WTC11 (cell line): ENCODE data around the gene NEK7. TPM values are rescaled to one million over a fixed set of nuclear protein-coding genes. Genes with fewer than 3 reads are reported as not detected.

Experiments used
- ATAC-seq: fragments of 200-7000 bp; cut with Tn5 transposase; 2 replicates; pipeline ENCODE4 v1.10.0; 2021; ENCODE audit warnings: mild to moderate bottlenecking, moderate library complexity
- CTCF ChIA-PET: fragments of 300-600 bp; sonication (Branson Sonifier 250); formaldehyde crosslinking; loops from one replicate; lab custom pipeline; 2021; ENCODE audit warnings: antibody characterized with exemption; lab: Charles Lee
- POLR2A ChIA-PET: fragments of 350-600 bp; sonication (Branson Sonifier 250); formaldehyde crosslinking; loops from one replicate; lab custom pipeline; 2021; ENCODE audit warnings: antibody characterized with exemption; lab: Charles Lee
- DNase-seq: peaks from one replicate; pipeline ENCODE4 v3.0.0; 2021; ENCODE audit warnings: low spot score
- H3K27ac Mint-ChIP-seq: 2 replicates; pipeline ENCODE4 v1.8.0; 2021; ENCODE audit warnings: mixed read lengths
- H3K27me3 Mint-ChIP-seq: 2 replicates; pipeline ENCODE4 v1.8.0; 2021; ENCODE audit warnings: low read depth, mild to moderate bottlenecking, moderate library complexity, mixed read lengths
- H3K36me3 Mint-ChIP-seq: 2 replicates; pipeline ENCODE4 v1.8.0; 2021; ENCODE audit warnings: mixed read lengths
- H3K4me1 Mint-ChIP-seq: 2 replicates; pipeline ENCODE4 v1.8.0; 2022; ENCODE audit warnings: mixed read lengths
- H3K4me3 Mint-ChIP-seq: 2 replicates; pipeline ENCODE4 v1.8.0; 2021; ENCODE audit warnings: mild to moderate bottlenecking, moderate library complexity, mixed read lengths
- H3K9me3 Mint-ChIP-seq: 2 replicates; pipeline ENCODE4 v1.8.0; 2021; ENCODE audit warnings: mixed read lengths
- AFF4 ChIP-seq: sonication (generic); formaldehyde crosslinking; IDR thresholded peaks from 2 replicates; pipeline ENCODE4 v1.8.1; 2023; ENCODE audit warnings: mild to moderate bottlenecking, missing genetic modification reagents, borderline replicate concordance
- ARID4B ChIP-seq: sonication (generic); formaldehyde crosslinking; IDR thresholded peaks from 2 replicates; pipeline ENCODE4 v1.8.0; 2023; ENCODE audit warnings: missing genetic modification reagents, mild to moderate bottlenecking, borderline replicate concordance
- ATF2 ChIP-seq: sonication (generic); formaldehyde crosslinking; IDR thresholded peaks from 2 replicates; pipeline ENCODE4 v1.8.1; 2022; ENCODE audit warnings: low read depth, missing genetic modification reagents, borderline replicate concordance
- CREB1 ChIP-seq: sonication (generic); formaldehyde crosslinking; IDR thresholded peaks from 2 replicates; pipeline ENCODE4 v1.8.0; 2023; ENCODE audit warnings: mild to moderate bottlenecking, missing genetic modification reagents
- CREM ChIP-seq: sonication (generic); formaldehyde crosslinking; IDR thresholded peaks from 2 replicates; pipeline ENCODE4 v1.8.1; 2022; ENCODE audit warnings: mild to moderate bottlenecking, missing genetic modification reagents, moderate library complexity
- E2F5 ChIP-seq: sonication (generic); formaldehyde crosslinking; IDR thresholded peaks from 2 replicates; pipeline ENCODE4 v1.8.1; 2022; ENCODE audit warnings: mild to moderate bottlenecking, moderate library complexity, missing genetic modification reagents
- EMX1 ChIP-seq: fragments of 250-450 bp; sonication (Bioruptor Pico); IDR thresholded peaks from 2 replicates; pipeline ENCODE4 v1.8.0; 2021; ENCODE audit warnings: mild to moderate bottlenecking
- FOXK1 ChIP-seq: sonication (generic); formaldehyde crosslinking; IDR thresholded peaks from 2 replicates; pipeline ENCODE4 v1.8.0; 2022; ENCODE audit warnings: mild to moderate bottlenecking, moderate library complexity, missing genetic modification reagents
- GABPB1 ChIP-seq: sonication (generic); formaldehyde crosslinking; IDR thresholded peaks from 2 replicates; pipeline ENCODE4 v1.8.1; 2023; ENCODE audit warnings: mild to moderate bottlenecking, missing genetic modification reagents
- HMGXB4 ChIP-seq: sonication (generic); formaldehyde crosslinking; IDR thresholded peaks from 2 replicates; pipeline ENCODE4 v1.8.1; 2023; ENCODE audit warnings: mild to moderate bottlenecking, moderate library complexity, missing genetic modification reagents
- IRF2 ChIP-seq: sonication (generic); formaldehyde crosslinking; IDR thresholded peaks from 2 replicates; pipeline ENCODE4 v1.8.0; 2022; ENCODE audit warnings: low read depth, missing genetic modification reagents, borderline replicate concordance
- MXD4 ChIP-seq: fragments of 250-450 bp; sonication (Bioruptor Pico); IDR thresholded peaks from 2 replicates; pipeline ENCODE4 v1.8.0; 2021; ENCODE audit warnings: mild to moderate bottlenecking, moderate library complexity, borderline replicate concordance
- RORB ChIP-seq: fragments of 250-450 bp; sonication (Bioruptor Pico); IDR thresholded peaks from 2 replicates; pipeline ENCODE4 v1.9.0; 2021; ENCODE audit warnings: mild to moderate bottlenecking
- SOX15 ChIP-seq: fragments of 250-450 bp; sonication (Bioruptor Pico); IDR thresholded peaks from 2 replicates; pipeline ENCODE4 v1.9.0; 2021; ENCODE audit warnings: mild to moderate bottlenecking
- STAT6 ChIP-seq: sonication (generic); formaldehyde crosslinking; conservative IDR thresholded peaks from 2 replicates; pipeline ENCODE4 v1.8.1; 2023; ENCODE audit warnings: mild to moderate bottlenecking, low read depth, missing genetic modification reagents, moderate library complexity
- TEAD4 ChIP-seq: sonication (generic); formaldehyde crosslinking; IDR thresholded peaks from 2 replicates; pipeline ENCODE4 v1.8.0; 2022; ENCODE audit warnings: mild to moderate bottlenecking, missing genetic modification reagents
- USF2 ChIP-seq: sonication (generic); formaldehyde crosslinking; IDR thresholded peaks from 2 replicates; pipeline ENCODE4 v1.8.1; 2023; ENCODE audit warnings: mild to moderate bottlenecking, missing genetic modification reagents, moderate library complexity
- ZNF317 ChIP-seq: sonication (generic); formaldehyde crosslinking; IDR thresholded peaks from 2 replicates; pipeline ENCODE4 v1.8.1; 2023; ENCODE audit warnings: low read depth, mild to moderate bottlenecking, moderate library complexity, missing genetic modification reagents, borderline replicate concordance
- ZNF671 ChIP-seq: fragments of 250-450 bp; sonication (Bioruptor Pico); IDR thresholded peaks from 2 replicates; pipeline ENCODE4 v1.8.0; 2021; ENCODE audit warnings: mild to moderate bottlenecking
- total RNA-seq: library from RNA; stranded (reverse); gene quantifications from 3 replicates; pipeline ENCODE4 v1.2.3, GENCODE V29; 2021

The NEK7 gene
- total RNA-seq, 1 experiment from 2014 or later: 10.3 TPM

GRCh38 chr1:198196630-198197029, 39.8 kb downstream of the NEK7 start (continued):
- TF ChIP-seq CREM (no peak), RORB (CRISPR knock-in tag) (no peak)

GRCh38 chr1:198197285-198197684, 40.5 kb downstream of the NEK7 start:
- H3K27ac Mint-ChIP-seq: no peak overlapping the region
- no peaks in the 10 kb centered on the region for H3K36me3 Mint-ChIP-seq
- DNase-seq (no peak), ATAC-seq (no peak)
- POLR2A ChIA-PET: no interaction called here
- H3K27me3 Mint-ChIP-seq: no peaks in the 10 kb centered on the region
- CTCF ChIA-PET: no interaction called here
- no peak overlapping the region for H3K4me3 Mint-ChIP-seq
- H3K4me1 Mint-ChIP-seq: peaks cover 15% of the 10 kb centered on the region
- no peaks in the 10 kb centered on the region for H3K9me3 Mint-ChIP-seq
- TF ChIP-seq ZNF671 (CRISPR knock-in tag) (no peak), SOX15 (CRISPR knock-in tag) (no peak), IRF2 (CRISPR knock-in tag) (no peak), MXD4 (CRISPR knock-in tag) (no peak), HMGXB4 (no peak), E2F5 (no peak), GABPB1 (CRISPR knock-in tag) (no peak), TEAD4 (CRISPR knock-in tag) (no peak), STAT6 (no peak), USF2 (CRISPR knock-in tag) (no peak), EMX1 (CRISPR knock-in tag) (no peak), CREM (no peak), FOXK1 (CRISPR knock-in tag) (no peak), CREB1 (no peak), AFF4 (no peak), ATF2 (no peak), ARID4B (CRISPR knock-in tag) (no peak), ZNF317 (no peak)
